Tibial nerve (tissue), 4 donors: ENCODE data around the gene UFSP2. TPM values are rescaled to one million over a fixed set of nuclear protein-coding genes. Genes with fewer than 3 reads are reported as not detected.

Source experiments
- DNase-seq, 2 donors: peaks; one replicate each; pipeline ENCODE4 v3.0.0-alpha.2; 2019; ENCODE audit warnings: low spot score in 2 of 2
- H3K27ac ChIP-seq, 4 donors: fragments of 200-600 bp; sonication (generic) in 3 of 4; one replicate each; pipeline ENCODE4 v1.5.1; 2017 to 2019; ENCODE audit warnings: mild to moderate bottlenecking in 1 of 4
- H3K27me3 ChIP-seq, 2 donors: fragments of 200-600 bp; sonication (generic) in 1 of 2; one replicate each; pipeline versions ENCODE4 v1.5.1 to v1.6.0; 2017 to 2019
- H3K36me3 ChIP-seq, 3 donors: fragments of 200-600 bp; sonication (generic); one replicate each; pipeline ENCODE4 v1.5.1; 2018 to 2019
- H3K4me1 ChIP-seq, 4 donors: fragments of 200-600 bp; sonication (generic) in 3 of 4; one replicate each; pipeline ENCODE4 v1.5.1; 2017 to 2019
- H3K4me3 ChIP-seq, 4 donors: fragments of 200-600 bp; sonication (generic) in 3 of 4; one replicate each; pipeline ENCODE4 v1.5.1; 2017 to 2019; ENCODE audit warnings: mild to moderate bottlenecking in 1 of 4, moderate library complexity in 1 of 4
- H3K9me3 ChIP-seq, 4 donors: fragments of 200-600 bp; sonication (generic) in 3 of 4; one replicate each; pipeline ENCODE4 v1.5.1; 2017 to 2019
- EP300 ChIP-seq, 2 donors: sonication (generic); formaldehyde crosslinking; IDR thresholded peaks; one replicate each; pipeline ENCODE4 v1.6.1; 2017; ENCODE audit warnings: antibody characterized with exemption in 2 of 2, mild to moderate bottlenecking in 1 of 2
- POLR2A ChIP-seq, 2 donors: fragments of 450-650 bp; IDR thresholded peaks; one replicate each; pipeline ENCODE4 v1.6.1; 2017; ENCODE audit warnings: antibody characterized with exemption in 2 of 2, mild to moderate bottlenecking in 2 of 2, moderate library complexity in 2 of 2
- WGBS, 2 donors: methylation state at CpG; one replicate each; pipeline ENCODE4 v1.1.5; 2018; 5-methylcytosine and 5-hydroxymethylcytosine counted together
- total RNA-seq, 4 donors: library from RNA; depleted of rRNA; stranded (reverse); fragments of >200 nt; gene quantifications; one replicate each; pipeline ENCODE4 v1.1.0, GENCODE V29; 2016
- TF ChIP-seq, protein P1 (sequence below), 5 experiments: fragments of 200-600 bp in 3 of 5; fragments of 450-650 bp in 2 of 5; sonication (generic) in 3 of 5; IDR thresholded peaks; one replicate each; pipeline ENCODE4 v1.5.1; 2016 to 2019; ENCODE audit warnings: antibody characterized with exemption in 5 of 5, mild to moderate bottlenecking in 3 of 5, moderate library complexity in 2 of 5

The UFSP2 gene
- total RNA-seq, 4 donors from 2014 or later: 19.4 to 35.0 (median 29.2) TPM

DNA sequence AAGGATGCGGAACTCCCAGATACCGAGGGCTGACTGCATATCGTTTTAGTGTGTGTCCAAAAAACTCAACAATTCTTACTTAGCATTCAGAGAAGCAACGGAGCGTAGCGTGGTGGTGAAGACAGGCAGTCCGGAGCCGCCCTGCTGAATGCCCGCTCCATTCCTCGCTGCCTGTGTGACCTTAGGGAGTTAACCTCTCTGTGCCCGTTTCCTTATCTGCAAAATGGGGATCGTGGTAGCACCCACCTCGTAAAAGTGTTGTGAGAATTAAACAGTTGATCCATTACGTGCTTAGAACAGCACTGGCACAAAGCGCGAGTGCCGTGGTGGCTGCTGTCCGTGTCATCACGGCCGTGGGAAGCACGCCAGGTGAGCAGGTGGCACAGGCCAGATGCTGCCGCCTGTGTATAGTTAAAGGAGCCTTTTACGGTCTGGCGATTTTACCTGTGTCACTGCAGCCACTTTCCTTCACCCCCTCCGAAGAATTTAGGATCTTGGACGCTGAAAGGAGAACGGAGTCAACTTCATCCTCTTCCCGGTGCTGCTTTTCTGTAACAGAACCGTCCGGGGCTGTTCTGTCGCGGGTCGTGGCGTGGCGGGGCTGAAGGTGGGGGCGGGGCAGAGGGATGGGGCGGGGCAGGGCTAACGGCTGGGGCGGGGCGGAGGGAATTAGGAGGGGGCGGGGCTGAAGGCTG, 44.9 kb upstream of the UFSP2 start:
- H3K27ac ChIP-seq: peak overlapping the region in 3 of 4 donors; percentile 67 to 85 (median 70)
- peak; percentile 28 to 43 for DNase-seq

GRCh38 chr4:185469580-185470154, 43.9 kb upstream of the UFSP2 start:
- no peak overlapping the region for H3K4me3 ChIP-seq
- TF ChIP-seq, protein P1, sequence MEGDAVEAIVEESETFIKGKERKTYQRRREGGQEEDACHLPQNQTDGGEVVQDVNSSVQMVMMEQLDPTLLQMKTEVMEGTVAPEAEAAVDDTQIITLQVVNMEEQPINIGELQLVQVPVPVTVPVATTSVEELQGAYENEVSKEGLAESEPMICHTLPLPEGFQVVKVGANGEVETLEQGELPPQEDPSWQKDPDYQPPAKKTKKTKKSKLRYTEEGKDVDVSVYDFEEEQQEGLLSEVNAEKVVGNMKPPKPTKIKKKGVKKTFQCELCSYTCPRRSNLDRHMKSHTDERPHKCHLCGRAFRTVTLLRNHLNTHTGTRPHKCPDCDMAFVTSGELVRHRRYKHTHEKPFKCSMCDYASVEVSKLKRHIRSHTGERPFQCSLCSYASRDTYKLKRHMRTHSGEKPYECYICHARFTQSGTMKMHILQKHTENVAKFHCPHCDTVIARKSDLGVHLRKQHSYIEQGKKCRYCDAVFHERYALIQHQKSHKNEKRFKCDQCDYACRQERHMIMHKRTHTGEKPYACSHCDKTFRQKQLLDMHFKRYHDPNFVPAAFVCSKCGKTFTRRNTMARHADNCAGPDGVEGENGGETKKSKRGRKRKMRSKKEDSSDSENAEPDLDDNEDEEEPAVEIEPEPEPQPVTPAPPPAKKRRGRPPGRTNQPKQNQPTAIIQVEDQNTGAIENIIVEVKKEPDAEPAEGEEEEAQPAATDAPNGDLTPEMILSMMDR (IDR thresholded peaks at IDR 0.05): no peak
- no peak for TF ChIP-seq POLR2A (IDR thresholded peaks at IDR 0.05)
- no peak for TF ChIP-seq EP300 (IDR thresholded peaks at IDR 0.05)
- no peak for DNase-seq
- H3K27ac ChIP-seq: no peak overlapping the region
- H3K36me3 ChIP-seq: no peaks in the 10 kb centered on the region
- H3K27me3 ChIP-seq: no peaks in the 10 kb centered on the region
- WGBS, 2 donors: 74 to 75% methylated on average over 9 of the region's 9 CpGs
- H3K4me1 ChIP-seq: peaks cover 0 to 14% (median 0%) of the 10 kb centered on the region in 4 donors
- no peaks in the 10 kb centered on the region for H3K9me3 ChIP-seq

More for the DNA sequence above, 44.9 kb upstream of the UFSP2 start:
- Histone ChIP-seq H3K4me1 (peaks cover 0 to 14% (median 0%) of the 10 kb centered on the region in 4 donors), H3K9me3 (no peaks in the 10 kb centered on the region), H3K27me3 (no peaks in the 10 kb centered on the region), H3K36me3 (no peaks in the 10 kb centered on the region), H3K4me3 (peak overlapping the region; percentile 55 to 99 (median 80))
- 3 to 4% methylated on average over 27 to 28 of the region's 41 CpGs for WGBS, 2 donors
- TF ChIP-seq EP300 (IDR thresholded peaks at IDR 0.05): peak in 1 of 2 donors; percentile 7
- TF ChIP-seq, protein P1 (IDR thresholded peaks at IDR 0.05): no peak

GRCh38 chr4:185468999-185469398, 43.2 kb upstream of the UFSP2 start:
- H3K27me3 ChIP-seq: no peaks in the 10 kb centered on the region
- H3K36me3 ChIP-seq: no peaks in the 10 kb centered on the region
- no peak for DNase-seq
- no peak overlapping the region for H3K4me3 ChIP-seq
- TF ChIP-seq POLR2A (IDR thresholded peaks at IDR 0.05) (no peak), EP300 (IDR thresholded peaks at IDR 0.05) (no peak)
- TF ChIP-seq, protein P1 (IDR thresholded peaks at IDR 0.05): no peak
- H3K4me1 ChIP-seq: peaks cover 0 to 14% (median 0%) of the 10 kb centered on the region in 4 donors
- 86 to 88% methylated on average over 2 of the region's 2 CpGs for WGBS, 2 donors
- no peak overlapping the region for H3K27ac ChIP-seq
- no peaks in the 10 kb centered on the region for H3K9me3 ChIP-seq

DNA sequence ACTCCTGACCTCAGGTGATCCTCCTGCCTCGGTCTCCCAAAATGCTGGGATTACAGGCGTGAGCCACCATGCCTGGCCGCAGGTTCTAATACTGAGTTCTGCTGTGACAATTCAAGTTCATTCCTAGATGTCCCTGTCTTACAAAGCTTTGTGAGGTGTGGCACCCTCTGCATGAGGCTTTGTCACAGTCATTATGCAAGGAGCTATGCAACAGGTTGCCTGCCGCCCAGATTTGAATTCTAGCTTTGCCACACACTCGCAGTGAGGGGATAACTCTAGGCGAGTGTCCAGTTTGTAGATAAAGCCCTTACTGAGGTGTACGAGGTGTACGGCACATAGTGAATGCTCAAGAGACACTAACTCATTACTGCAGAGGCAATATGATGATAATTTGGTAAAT, 42.2 kb upstream of the UFSP2 start:
- H3K36me3 ChIP-seq: no peaks in the 10 kb centered on the region
- H3K4me1 ChIP-seq: peaks cover 0 to 14% (median 0%) of the 10 kb centered on the region in 4 donors
- no peak for DNase-seq
- 90 to 96% methylated on average over 8 of the region's 8 CpGs for whole genome bisulfite sequencing, 2 donors
- H3K4me3 ChIP-seq: no peak overlapping the region
- no peak for TF ChIP-seq EP300 (IDR thresholded peaks at IDR 0.05)
- TF ChIP-seq, protein P1 (IDR thresholded peaks at IDR 0.05): no peak
- TF ChIP-seq POLR2A (IDR thresholded peaks at IDR 0.05): no peak
- H3K27ac ChIP-seq: no peak overlapping the region
- no peaks in the 10 kb centered on the region for H3K27me3 ChIP-seq
- no peaks in the 10 kb centered on the region for H3K9me3 ChIP-seq

DNA sequence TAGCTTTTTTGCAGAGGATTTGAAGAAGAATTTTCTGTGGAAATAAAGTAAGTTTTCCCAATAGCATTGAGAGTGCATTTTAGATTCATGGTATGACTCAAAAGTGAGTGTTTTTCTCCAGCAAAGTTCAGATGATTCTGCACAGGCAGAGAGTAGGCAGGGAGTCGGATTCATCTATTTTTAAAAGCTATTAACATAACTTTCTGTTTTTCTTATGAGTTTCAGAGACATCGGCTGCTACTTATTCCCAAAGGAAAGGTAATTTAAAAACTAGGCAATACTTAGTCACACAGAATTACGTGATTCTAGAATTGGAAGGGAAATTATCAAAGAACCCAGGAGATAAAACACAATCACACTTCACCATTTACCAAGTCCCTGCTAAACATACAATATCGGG, 41.3 kb upstream of the UFSP2 start:
- DNase-seq: no peak
- no peaks in the 10 kb centered on the region for H3K27me3 ChIP-seq
- no peak overlapping the region for H3K27ac ChIP-seq
- peaks cover 0 to 10% (median 0%) of the 10 kb centered on the region in 4 donors for H3K4me1 ChIP-seq
- WGBS, 2 donors: 42 to 48% methylated on average over 4 of the region's 4 CpGs
- TF ChIP-seq, protein P1 (IDR thresholded peaks at IDR 0.05): no peak
- TF ChIP-seq POLR2A (IDR thresholded peaks at IDR 0.05): no peak
- no peak for TF ChIP-seq EP300 (IDR thresholded peaks at IDR 0.05)
- H3K36me3 ChIP-seq: no peaks in the 10 kb centered on the region
- H3K4me3 ChIP-seq: no peak overlapping the region
- no peaks in the 10 kb centered on the region for H3K9me3 ChIP-seq
